Large intestine (tissue), 3 donors: Measurements from ENCODE around the gene SIPA1. TPM values are rescaled to one million over a fixed set of nuclear protein-coding genes. Genes with fewer than 3 reads are reported as not detected.
"Not testable (repeated sequence)": the region's sequence is repeated elsewhere in the genome, so short reads cannot be mapped to it uniquely, and the experiment has no call there.

Experiments used
- DNase-seq, 2 donors: peaks; one replicate each; pipeline versions ENCODE4 v3.0.0 to v3.0.0-alpha.2; 2013
- H3K27ac ChIP-seq: one replicate; pipeline ENCODE4 v1.5.1; 2013; ENCODE audit warnings: low read length
- H3K27me3 ChIP-seq: 2 replicates; pipeline ENCODE4 v1.6.1; 2013; ENCODE audit warnings: low read length; ENCODE audit not compliant: control insufficient read depth, insufficient read depth
- H3K36me3 ChIP-seq: 2 replicates; pipeline ENCODE4 v1.6.1; 2013; ENCODE audit warnings: low read length; ENCODE audit not compliant: control insufficient read depth, insufficient read depth
- H3K4me1 ChIP-seq: one replicate; pipeline ENCODE4 v1.6.1; 2013; ENCODE audit warnings: low read length; ENCODE audit not compliant: control insufficient read depth, insufficient read depth
- H3K4me3 ChIP-seq: one replicate; pipeline ENCODE4 v1.5.1; 2013; ENCODE audit warnings: low read length
- H3K9me3 ChIP-seq: one replicate; pipeline ENCODE4 v1.6.1; 2013; ENCODE audit warnings: mild to moderate bottlenecking, low read depth, low read length, moderate library complexity; ENCODE audit not compliant: control insufficient read depth
- WGBS: methylation state at CpG from one replicate; pipeline ENCODE4 v1.1.5; 2013; ENCODE audit warnings: low lambda C conversion rate; ENCODE audit not compliant: insufficient coverage; 5-methylcytosine and 5-hydroxymethylcytosine counted together
- polyA plus RNA-seq: library from polyadenylated mRNA; unstranded; fragments of 120-200 nt; gene quantifications from one replicate; pipeline ENCODE4 v1.2.1, GENCODE V29; 2013

SIPA1 gene
- polyA plus RNA-seq, 1 donor = 26.4 TPM

DNA sequence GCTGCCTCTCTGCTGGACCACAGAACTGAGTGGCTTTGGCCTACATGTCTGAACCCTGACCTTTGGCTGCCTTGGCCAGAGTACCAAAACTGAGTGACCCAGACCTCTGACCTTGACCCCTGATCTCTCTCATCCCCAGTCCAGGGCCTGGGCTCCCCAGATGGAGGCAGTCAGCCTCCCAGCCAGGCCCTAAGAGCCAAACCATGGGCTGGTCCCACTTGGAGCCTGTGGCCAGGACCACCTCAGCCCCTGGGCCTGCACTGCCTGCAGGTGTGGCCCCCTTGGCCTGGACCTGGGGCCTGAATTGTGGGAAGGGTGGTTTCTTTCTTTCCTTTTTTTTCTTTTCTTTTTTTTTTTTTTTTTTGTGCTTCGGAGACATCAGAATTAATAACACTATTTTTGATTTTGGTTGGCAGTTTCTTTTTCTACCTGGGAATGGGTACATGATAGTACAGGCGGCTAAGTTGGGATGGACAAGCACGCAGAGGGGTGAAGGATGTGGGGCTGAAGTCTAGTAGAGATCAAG lies 806 bp upstream of the SIPA1 start:
- H3K27ac ChIP-seq = no peak overlapping the region
- DNase-seq = no peak
- H3K9me3 ChIP-seq = peaks cover 1% of the 10 kb centered on the region
- peaks cover 5% of the 10 kb centered on the region for H3K27me3 ChIP-seq
- H3K36me3 ChIP-seq = peaks cover 47% of the 10 kb centered on the region
- WGBS = no CpG with 5 or more reads among the region's 3 CpGs
- H3K4me3 ChIP-seq = no peak overlapping the region
- peaks cover 15% of the 10 kb centered on the region for H3K4me1 ChIP-seq

GRCh38 chr11:65639228-65639597 lies 1.3 kb downstream of the SIPA1 start:
- not testable (repeated sequence) for H3K27ac ChIP-seq, DNase-seq, H3K4me3 ChIP-seq, H3K9me3 ChIP-seq, H3K27me3 ChIP-seq
- Histone ChIP-seq H3K4me1 (peaks cover 26% of the 10 kb centered on the region), H3K36me3 (peaks cover 32% of the 10 kb centered on the region)
- WGBS = no CpG with 5 or more reads among the region's 9 CpGs

DNA sequence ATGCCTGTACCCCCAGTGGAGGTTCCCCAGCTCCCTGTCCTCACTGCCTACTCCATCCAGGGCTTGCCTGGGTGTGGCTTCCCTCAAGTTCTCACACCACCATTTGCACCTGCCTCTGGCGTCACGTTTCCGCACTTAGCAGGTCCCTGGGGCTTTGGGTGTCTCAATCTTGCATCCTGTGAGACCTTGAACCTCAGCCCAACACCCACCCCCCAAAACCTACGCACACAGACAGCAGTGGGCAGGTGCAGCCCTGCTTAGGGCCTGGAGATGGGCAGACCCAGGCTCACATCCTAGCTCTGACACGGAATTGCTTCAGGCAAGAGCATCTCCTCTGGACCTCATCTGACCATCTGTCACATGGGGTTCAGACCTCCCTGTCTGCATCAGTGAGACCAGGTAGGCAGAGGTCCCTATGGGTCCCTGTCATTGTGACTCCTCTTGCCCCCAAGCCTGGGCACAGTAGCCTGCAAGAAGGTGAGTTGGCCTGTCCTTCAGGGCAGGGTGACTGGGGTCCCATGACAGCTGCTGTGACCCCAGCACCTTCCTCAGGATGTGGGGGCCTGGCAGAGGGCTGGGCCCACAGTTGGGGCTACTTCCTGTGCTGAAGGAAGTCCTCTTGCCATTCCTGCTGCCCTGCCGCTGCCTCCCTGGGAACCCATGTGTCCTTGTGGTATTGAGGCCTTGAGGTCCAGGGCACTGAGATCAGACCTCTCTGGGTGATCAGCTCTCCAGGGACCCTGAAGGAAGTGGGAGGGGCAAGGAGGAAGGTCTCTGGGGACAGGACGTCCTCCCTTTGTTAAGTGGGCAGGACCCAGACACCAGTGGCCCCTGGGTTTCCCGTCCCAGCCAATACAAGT lies 2.0 kb downstream of the SIPA1 start:
- H3K36me3 ChIP-seq = peaks cover 26% of the 10 kb centered on the region
- H3K4me1 ChIP-seq = peaks cover 32% of the 10 kb centered on the region
- peaks cover 9% of the 10 kb centered on the region for H3K27me3 ChIP-seq
- no peak overlapping the region for H3K27ac ChIP-seq
- no peak for DNase-seq
- no peak overlapping the region for H3K4me3 ChIP-seq
- peaks cover 5% of the 10 kb centered on the region for H3K9me3 ChIP-seq
- WGBS = no CpG with 5 or more reads among the region's 8 CpGs

GRCh38 chr11:65640483-65641296 lies 2.8 kb downstream of the SIPA1 start:
- H3K4me3 ChIP-seq = no peak overlapping the region
- H3K4me1 ChIP-seq = peaks cover 34% of the 10 kb centered on the region
- no CpG with 5 or more reads among the region's 35 CpGs for WGBS
- H3K36me3 ChIP-seq = peaks cover 17% of the 10 kb centered on the region
- no peak overlapping the region for H3K27ac ChIP-seq
- H3K27me3 ChIP-seq = peaks cover 9% of the 10 kb centered on the region
- peaks cover 5% of the 10 kb centered on the region for H3K9me3 ChIP-seq
- no peak for DNase-seq

GRCh38 chr11:65641297-65642013 lies 3.6 kb downstream of the SIPA1 start:
- Histone ChIP-seq H3K4me3 (no peak overlapping the region), H3K27ac (no peak overlapping the region), H3K27me3 (peaks cover 9% of the 10 kb centered on the region), H3K36me3 (peaks cover 10% of the 10 kb centered on the region), H3K9me3 (peaks cover 9% of the 10 kb centered on the region), H3K4me1 (peaks cover 34% of the 10 kb centered on the region)
- no CpG with 5 or more reads among the region's 16 CpGs for WGBS
- DNase-seq = no peak

GRCh38 chr11:65642014-65642671 lies 4.2 kb downstream of the SIPA1 start:
- Histone ChIP-seq H3K4me3 (no peak overlapping the region), H3K9me3 (peaks cover 15% of the 10 kb centered on the region), H3K27ac (no peak overlapping the region), H3K4me1 (peaks cover 37% of the 10 kb centered on the region), H3K27me3 (peaks cover 9% of the 10 kb centered on the region), H3K36me3 (peaks cover 3% of the 10 kb centered on the region)
- DNase-seq = no peak
- no CpG with 5 or more reads among the region's 49 CpGs for WGBS

GRCh38 chr11:65643971-65644370 lies 6.1 kb downstream of the SIPA1 start:
- peaks cover 28% of the 10 kb centered on the region for H3K4me1 ChIP-seq
- H3K9me3 ChIP-seq = peaks cover 15% of the 10 kb centered on the region
- peak; percentile 61 to 68 for DNase-seq
- peaks cover 4% of the 10 kb centered on the region for H3K36me3 ChIP-seq
- H3K4me3 ChIP-seq = no peak overlapping the region
- no CpG with 5 or more reads among the region's 6 CpGs for WGBS
- peaks cover 9% of the 10 kb centered on the region for H3K27me3 ChIP-seq
- H3K27ac ChIP-seq = no peak overlapping the region

- peaks cover 9% of the 10 kb centered on the region for H3K27me3 ChIP-seq
- peaks cover 28% of the 10 kb centered on the region for H3K4me1 ChIP-seq
- WGBS = no CpG with 5 or more reads among the region's 11 CpGs
- no peak for DNase-seq
- no peak overlapping the region for H3K4me3 ChIP-seq
- H3K27ac ChIP-seq = no peak overlapping the region
- H3K36me3 ChIP-seq = peaks cover 11% of the 10 kb centered on the region
- H3K9me3 ChIP-seq = peaks cover 15% of the 10 kb centered on the region
Observed at GRCh38 chr11:65644837-65645236, 6.9 kb downstream of the SIPA1 start.

DNA sequence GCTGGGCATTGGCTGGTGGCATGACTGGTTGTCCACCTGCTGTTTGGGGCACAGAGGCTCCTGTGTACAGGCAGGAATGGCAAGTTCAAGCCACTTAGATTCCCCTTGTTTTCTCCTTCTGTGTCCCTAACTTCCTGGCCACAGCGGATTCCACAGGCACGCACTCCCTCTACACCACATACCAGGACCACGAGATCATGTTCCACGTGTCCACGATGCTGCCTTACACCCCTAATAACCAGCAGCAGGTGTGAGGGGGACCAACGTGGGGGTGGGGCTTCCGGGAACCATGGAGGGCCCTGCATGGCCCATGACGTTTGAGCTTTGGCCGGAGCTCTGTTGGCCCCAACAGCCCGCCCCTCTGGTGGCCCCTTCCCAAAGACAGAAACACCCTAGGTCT lies 7.8 kb downstream of the SIPA1 start:
- WGBS = no CpG with 5 or more reads among the region's 10 CpGs
- H3K4me1 ChIP-seq = peaks cover 28% of the 10 kb centered on the region
- peaks cover 19% of the 10 kb centered on the region for H3K36me3 ChIP-seq

More for the DNA sequence above, 7.8 kb downstream of the SIPA1 start:
- Histone ChIP-seq H3K4me3 (no peak overlapping the region), H3K27ac (no peak overlapping the region), H3K9me3 (peaks cover 15% of the 10 kb centered on the region), H3K27me3 (peaks cover 9% of the 10 kb centered on the region)
- DNase-seq = no peak
